Measurements from ENCODE around the gene FARSA. TPM values are rescaled to one million over a fixed set of nuclear protein-coding genes. Genes with fewer than 3 reads are reported as not detected.

The FARSA gene
- polyA plus RNA-seq, 1 donor, result 42.6 TPM

Other genes starting within 250 kb of the FARSA start
- gene GNG14, start 245.7 kb downstream of the FARSA start, polyA plus RNA-seq (ENCODE audit: insufficient read length), result not detected
- gene FBXW9, start 237.1 kb downstream of the FARSA start, polyA plus RNA-seq (ENCODE audit: insufficient read length), result 3.7 TPM
- 53.9 TPM for gene TNPO2, start 209.8 kb downstream of the FARSA start, polyA plus RNA-seq (ENCODE audit: insufficient read length)
- 199 TPM for gene TRIR, start 199.0 kb downstream of the FARSA start, polyA plus RNA-seq (ENCODE audit: insufficient read length)
- gene GET3, start 196.2 kb downstream of the FARSA start, polyA plus RNA-seq (ENCODE audit: insufficient read length), result 42.4 TPM
- not detected for gene BEST2, start 181.9 kb downstream of the FARSA start, polyA plus RNA-seq (ENCODE audit: insufficient read length)
- gene HOOK2, start 158.2 kb downstream of the FARSA start, polyA plus RNA-seq (ENCODE audit: insufficient read length), result 30.9 TPM
- 32.1 TPM for gene JUNB, start 142.2 kb downstream of the FARSA start, polyA plus RNA-seq (ENCODE audit: insufficient read length)
- 162 TPM for gene PRDX2, start 131.9 kb downstream of the FARSA start, polyA plus RNA-seq (ENCODE audit: insufficient read length)
- gene THSD8, start 131.6 kb downstream of the FARSA start, polyA plus RNA-seq (ENCODE audit: insufficient read length), result 3.0 TPM
- 17.3 TPM for gene RNASEH2A, start 127.1 kb downstream of the FARSA start, polyA plus RNA-seq (ENCODE audit: insufficient read length)
- gene RTBDN, start 99.1 kb downstream of the FARSA start, polyA plus RNA-seq (ENCODE audit: insufficient read length), result not detected
- 0.52 TPM for gene MAST1, start 95.2 kb downstream of the FARSA start, polyA plus RNA-seq (ENCODE audit: insufficient read length)
- gene DNASE2, start 52.3 kb downstream of the FARSA start, polyA plus RNA-seq (ENCODE audit: insufficient read length), result 8.2 TPM
- 0.42 TPM for gene KLF1, start 46.5 kb downstream of the FARSA start, polyA plus RNA-seq (ENCODE audit: insufficient read length)
- gene GCDH, start 42.6 kb downstream of the FARSA start, polyA plus RNA-seq (ENCODE audit: insufficient read length), result 39.4 TPM
- gene SYCE2, start 14.4 kb downstream of the FARSA start, polyA plus RNA-seq (ENCODE audit: insufficient read length), result 3.9 TPM
- gene CALR, start 4.9 kb upstream of the FARSA start, polyA plus RNA-seq (ENCODE audit: insufficient read length), result 312 TPM
- gene RAD23A, start 12.2 kb upstream of the FARSA start, polyA plus RNA-seq (ENCODE audit: insufficient read length), result 137 TPM
- gene GADD45GIP1, start 23.5 kb upstream of the FARSA start, polyA plus RNA-seq (ENCODE audit: insufficient read length), result 46.0 TPM
- 0.08 TPM for gene DAND5, start 35.9 kb upstream of the FARSA start, polyA plus RNA-seq (ENCODE audit: insufficient read length)
- gene NFIX, start 61.8 kb upstream of the FARSA start, polyA plus RNA-seq (ENCODE audit: insufficient read length), result 111 TPM
- 5.4 TPM for gene LYL1, start 169.1 kb upstream of the FARSA start, polyA plus RNA-seq (ENCODE audit: insufficient read length)
- 24.1 TPM for gene TRMT1, start 183.0 kb upstream of the FARSA start, polyA plus RNA-seq (ENCODE audit: insufficient read length)
- gene NACC1, start 184.6 kb upstream of the FARSA start, polyA plus RNA-seq (ENCODE audit: insufficient read length), result 18.7 TPM
- gene STX10, start 216.7 kb upstream of the FARSA start, polyA plus RNA-seq (ENCODE audit: insufficient read length), result 33.6 TPM
- gene IER2, start 216.7 kb upstream of the FARSA start, polyA plus RNA-seq (ENCODE audit: insufficient read length), result 57.4 TPM